Keratinocyte (primary cell): Measurements from ENCODE around the gene PDK2. TPM values are rescaled to one million over a fixed set of nuclear protein-coding genes. Genes with fewer than 3 reads are reported as not detected.

Source experiments
- DNase-seq: peaks from one replicate; pipeline ENCODE4 v3.0.0-alpha.2; 2011; ENCODE audit warnings: low read depth, missing footprints, low spot score
- FAIRE-seq: peaks from 2 replicates; lab custom pipeline; 2011; peaks lifted over from hg19 to GRCh38; lab: Jason Lieb, UNC
- H2AFZ ChIP-seq: 2 replicates; pipeline ENCODE4 v1.6.0; 2012; ENCODE audit warnings: low read length, control low read depth, inconsistent platforms; ENCODE audit not compliant: control insufficient read depth
- H3K27ac ChIP-seq: 2 replicates; pipeline ENCODE4 v1.5.1; 2011; ENCODE audit warnings: low read length; ENCODE audit not compliant: control insufficient read depth, insufficient read depth
- H3K27me3 ChIP-seq: 3 replicates; pipeline ENCODE4 v1.6.0; 2011; ENCODE audit warnings: low read length; ENCODE audit not compliant: control insufficient read depth, insufficient read depth; ENCODE audit errors: extremely low read depth
- H3K36me3 ChIP-seq, 2 experiments: 2 replicates in 1 of 2; 3 replicates in 1 of 2; pipeline ENCODE4 v1.5.1; 2011; ENCODE audit warnings: low read length in 2 of 2, mild to moderate bottlenecking in 1 of 2; ENCODE audit not compliant: control insufficient read depth in 2 of 2, insufficient read depth in 2 of 2; ENCODE audit errors: extremely low read depth in 1 of 2
- H3K4me1 ChIP-seq: 3 replicates; pipeline ENCODE4 v1.5.1; 2011; ENCODE audit warnings: low read length; ENCODE audit not compliant: control insufficient read depth, insufficient read depth; ENCODE audit errors: extremely low read depth
- H3K4me2 ChIP-seq: 3 replicates; pipeline ENCODE4 v1.6.0; 2011; ENCODE audit warnings: low read depth, low read length; ENCODE audit not compliant: control insufficient read depth, insufficient read depth; ENCODE audit errors: extremely low read depth
- H3K4me3 ChIP-seq, 3 experiments: fragments of 200-600 bp in 1 of 3; sonication (generic) in 1 of 3; 2 replicates in 2 of 3; 3 replicates in 1 of 3; pipeline ENCODE4 v1.5.1; 2011 to 2016; ENCODE audit warnings: low read length in 3 of 3, mild to moderate bottlenecking in 3 of 3, control low read depth in 2 of 3, inconsistent platforms in 1 of 3, low read depth in 1 of 3, mixed read lengths in 1 of 3, mixed run types in 1 of 3, moderate library complexity in 1 of 3; ENCODE audit not compliant: control insufficient read depth in 2 of 3, insufficient read depth in 2 of 3; ENCODE audit errors: extremely low read depth in 1 of 3
- H3K79me2 ChIP-seq: 2 replicates; pipeline ENCODE4 v1.6.0; 2012; ENCODE audit warnings: low read length; ENCODE audit not compliant: control insufficient read depth, insufficient read depth
- H3K9ac ChIP-seq: 3 replicates; pipeline ENCODE4 v1.6.0; 2011; ENCODE audit warnings: low read length; ENCODE audit not compliant: control insufficient read depth, insufficient read depth; ENCODE audit errors: extremely low read depth
- H3K9me1 ChIP-seq: 3 replicates; pipeline ENCODE4 v1.6.0; 2011; ENCODE audit warnings: low read length; ENCODE audit not compliant: control insufficient read depth, insufficient read depth; ENCODE audit errors: extremely low read depth
- H3K9me3 ChIP-seq: 2 replicates; pipeline ENCODE4 v1.5.1; 2012; ENCODE audit warnings: low read depth, low read length; ENCODE audit not compliant: control insufficient read depth
- H4K20me1 ChIP-seq: 3 replicates; pipeline ENCODE4 v1.6.0; 2011; ENCODE audit warnings: low read length; ENCODE audit not compliant: control insufficient read depth, insufficient read depth; ENCODE audit errors: extremely low read depth
- EZH2 ChIP-seq: IDR thresholded peaks from one replicate; pipeline ENCODE4 v1.6.1; 2012; ENCODE audit warnings: inconsistent platforms, mild to moderate bottlenecking, low read length, moderate library complexity
- dilution Hi-C: fragments of 300-500 bp; cut with MboI; formaldehyde crosslinking; loops from one replicate; pipeline ENCODE4 v1.7.0; 2020; ENCODE audit warnings: low sequenced_read_pairs; ENCODE audit not compliant: extremely low pct_ligation_motif_present
- polyA plus RNA-seq, 5 experiments: library from polyadenylated mRNA; depleted of rRNA in 3 of 5; stranded (reverse) in 3 of 5; stranded (forward) in 1 of 5; unstranded in 1 of 5; fragments of >200 nt; gene quantifications; 1 replicate in 1 of 5; 2 replicates in 3 of 5; 3 replicates in 1 of 5; pipeline versions ENCODE4 v1.2.1 to v1.2.3, GENCODE V29; 2011 to 2012; ENCODE audit warnings: missing spikeins in 2 of 5, low read depth in 1 of 5, low replicate concordance in 1 of 5
- TF ChIP-seq, protein P1 (sequence below), 3 experiments: IDR thresholded peaks in 1 of 3; conservative IDR thresholded peaks in 1 of 3; optimal IDR thresholded peaks in 1 of 3; 2 replicates in 2 of 3; 3 replicates in 1 of 3; pipeline versions ENCODE3 to v1.5.1; 2011; ENCODE audit warnings: low read length in 3 of 3, mild to moderate bottlenecking in 3 of 3, moderate library complexity in 2 of 3, control low read depth in 1 of 3, inconsistent platforms in 1 of 3; ENCODE audit not compliant: insufficient read depth in 2 of 3; ENCODE audit errors: extremely low read depth in 1 of 3

The PDK2 gene
- polyA plus RNA-seq, 1 donor (not counting 4 experiments of a cell fraction or from before 2014, with no cell fraction given), result 7.5 TPM

DNA sequence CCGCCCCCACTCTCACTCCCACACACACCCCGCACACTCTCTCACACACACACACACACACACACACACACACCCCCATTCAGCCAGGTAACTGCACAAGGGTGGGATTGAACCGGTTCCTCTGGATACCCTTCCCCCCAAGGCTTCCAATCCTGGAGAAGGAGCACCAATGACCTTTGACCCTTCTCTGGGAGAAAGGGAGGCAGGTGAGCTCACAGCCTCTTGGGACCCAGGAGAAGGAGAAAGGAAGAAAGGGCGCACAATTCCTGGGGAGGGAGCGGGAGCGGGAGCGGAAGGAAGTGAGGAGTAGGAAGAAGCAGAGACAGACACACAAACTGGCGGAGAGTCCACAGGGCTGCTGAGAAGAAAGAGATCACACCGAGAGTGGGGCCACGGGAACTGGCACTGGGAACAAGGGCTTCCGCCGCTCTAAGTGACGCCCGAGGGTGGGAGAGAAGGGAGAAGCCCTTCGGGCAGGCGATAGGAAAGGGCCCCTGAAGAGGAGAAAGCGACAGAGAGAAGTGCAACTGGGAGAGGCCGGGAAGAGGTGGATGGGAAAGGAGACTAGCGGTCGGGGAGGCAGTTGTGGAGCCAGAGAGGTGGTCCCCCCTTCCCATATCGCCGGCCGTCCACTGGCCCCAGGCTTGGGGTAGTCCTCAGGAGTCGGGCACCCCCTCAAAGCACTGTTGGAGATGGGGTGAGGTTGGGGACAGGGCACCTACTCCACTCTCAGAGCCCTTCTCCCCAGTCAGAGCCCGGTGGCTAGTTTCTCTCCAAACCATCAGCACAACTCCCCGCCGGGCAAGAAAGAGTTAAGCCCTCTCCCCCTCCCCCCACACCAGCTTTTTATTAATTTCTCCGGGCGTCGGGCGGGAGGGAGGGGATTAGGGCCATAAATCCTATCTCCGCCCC lies 33.5 kb downstream of the PDK2 start:
- H4K20me1 ChIP-seq, result no peaks in the 10 kb centered on the region
- H3K27ac ChIP-seq, result no peak overlapping the region
- H3K36me3 ChIP-seq, result peaks cover 0 to 7% of the 10 kb centered on the region in 2 experiments
- peak; percentile 85 for TF ChIP-seq EZH2
- TF ChIP-seq, protein P1, sequence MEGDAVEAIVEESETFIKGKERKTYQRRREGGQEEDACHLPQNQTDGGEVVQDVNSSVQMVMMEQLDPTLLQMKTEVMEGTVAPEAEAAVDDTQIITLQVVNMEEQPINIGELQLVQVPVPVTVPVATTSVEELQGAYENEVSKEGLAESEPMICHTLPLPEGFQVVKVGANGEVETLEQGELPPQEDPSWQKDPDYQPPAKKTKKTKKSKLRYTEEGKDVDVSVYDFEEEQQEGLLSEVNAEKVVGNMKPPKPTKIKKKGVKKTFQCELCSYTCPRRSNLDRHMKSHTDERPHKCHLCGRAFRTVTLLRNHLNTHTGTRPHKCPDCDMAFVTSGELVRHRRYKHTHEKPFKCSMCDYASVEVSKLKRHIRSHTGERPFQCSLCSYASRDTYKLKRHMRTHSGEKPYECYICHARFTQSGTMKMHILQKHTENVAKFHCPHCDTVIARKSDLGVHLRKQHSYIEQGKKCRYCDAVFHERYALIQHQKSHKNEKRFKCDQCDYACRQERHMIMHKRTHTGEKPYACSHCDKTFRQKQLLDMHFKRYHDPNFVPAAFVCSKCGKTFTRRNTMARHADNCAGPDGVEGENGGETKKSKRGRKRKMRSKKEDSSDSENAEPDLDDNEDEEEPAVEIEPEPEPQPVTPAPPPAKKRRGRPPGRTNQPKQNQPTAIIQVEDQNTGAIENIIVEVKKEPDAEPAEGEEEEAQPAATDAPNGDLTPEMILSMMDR (optimal IDR thresholded peaks at IDR 0.05 in 1 of 3, IDR thresholded peaks at IDR 0.05 in 1 of 3, conservative IDR thresholded peaks at IDR 0.05 in 1 of 3; ENCODE audit: extremely low read depth in 1 of 3, insufficient read depth in 2 of 3, low read length in 3 of 3), result no peak
- no peaks in the 10 kb centered on the region for H3K9me1 ChIP-seq
- peaks cover 27% of the 10 kb centered on the region for H3K27me3 ChIP-seq
- FAIRE-seq (no peak), DNase-seq (no peak)
- H3K4me1 ChIP-seq, result peaks cover 14% of the 10 kb centered on the region
- H3K79me2 ChIP-seq, result no peaks in the 10 kb centered on the region
- no peak overlapping the region for H3K9ac ChIP-seq
- dilution Hi-C loops, result no loop called here
- peak overlapping the region; percentile 2 for H3K4me2 ChIP-seq
- no peak overlapping the region for H3K4me3 ChIP-seq
- no peak overlapping the region for H2AFZ ChIP-seq
- H3K9me3 ChIP-seq, result no peaks in the 10 kb centered on the region

DNA sequence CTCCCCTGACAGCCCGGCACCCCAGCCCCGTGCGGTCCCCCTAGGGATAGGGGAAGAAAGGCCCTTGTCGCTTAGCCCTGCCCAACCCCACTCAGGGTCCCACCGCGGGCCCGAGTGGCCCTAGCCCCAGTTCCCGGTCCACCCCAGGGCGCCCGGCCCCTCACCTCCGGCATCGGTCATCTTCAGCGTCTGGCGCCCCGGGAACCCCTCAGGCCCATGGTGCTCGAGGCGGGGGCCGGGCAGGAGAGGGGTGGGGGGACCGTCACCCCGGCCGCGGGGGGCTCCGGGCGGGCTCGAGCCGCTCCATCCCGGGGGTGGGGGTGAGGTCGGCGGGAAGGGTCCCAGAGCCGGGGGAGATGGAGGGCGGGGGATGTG lies 34.2 kb downstream of the PDK2 start:
- H3K9ac ChIP-seq, result no peak overlapping the region
- TF ChIP-seq EZH2, result no peak
- TF ChIP-seq, protein P1 (optimal IDR thresholded peaks at IDR 0.05 in 1 of 3, IDR thresholded peaks at IDR 0.05 in 1 of 3, conservative IDR thresholded peaks at IDR 0.05 in 1 of 3; ENCODE audit: extremely low read depth in 1 of 3, insufficient read depth in 2 of 3, low read length in 3 of 3), result no peak
- no peak overlapping the region for H2AFZ ChIP-seq

More for the DNA sequence above, 34.2 kb downstream of the PDK2 start:
- Histone ChIP-seq H3K4me1 (peaks cover 12% of the 10 kb centered on the region), H4K20me1 (no peaks in the 10 kb centered on the region), H3K27ac (no peak overlapping the region), H3K4me3 (no peak overlapping the region), H3K27me3 (peaks cover 27% of the 10 kb centered on the region), H3K9me1 (no peaks in the 10 kb centered on the region), H3K36me3 (peaks cover 2 to 7% of the 10 kb centered on the region in 2 experiments), H3K79me2 (no peaks in the 10 kb centered on the region), H3K4me2 (no peak overlapping the region), H3K9me3 (no peaks in the 10 kb centered on the region)
- dilution Hi-C loops, result no loop called here
- DNase-seq, result no peak
- no peak for FAIRE-seq
